ENCODE measurements around the gene SRD5A3. TPM values are rescaled to one million over a fixed set of nuclear protein-coding genes. Genes with fewer than 3 reads are reported as not detected.

Gene SRD5A3
- polyA plus RNA-seq = 19.7 TPM

GRCh38 chr4:55345980-55346850 lies at the start of gene SRD5A3:
Gene SRD5A3 (plus strand): TSS chr4:55346242. CDS start chr4:55346337, 95 bp downstream.
- H3K36me3 Mint-ChIP-seq = peaks cover 2% of the 10 kb centered on the region
- peaks cover 11 to 17% (median 12%) of the 10 kb centered on the region in 3 donors for H3K4me1 Mint-ChIP-seq
- peak within 1 kb of the TSS; percentile 78 to 96 (median 91) for H3K4me3 Mint-ChIP-seq
- no peaks in the 10 kb centered on the region for H3K27me3 Mint-ChIP-seq
- H3K27ac Mint-ChIP-seq = peak within 1 kb of the TSS; percentile 34 to 90 (median 64)
- no peaks in the 10 kb centered on the region for H3K9me3 Mint-ChIP-seq

DNA sequence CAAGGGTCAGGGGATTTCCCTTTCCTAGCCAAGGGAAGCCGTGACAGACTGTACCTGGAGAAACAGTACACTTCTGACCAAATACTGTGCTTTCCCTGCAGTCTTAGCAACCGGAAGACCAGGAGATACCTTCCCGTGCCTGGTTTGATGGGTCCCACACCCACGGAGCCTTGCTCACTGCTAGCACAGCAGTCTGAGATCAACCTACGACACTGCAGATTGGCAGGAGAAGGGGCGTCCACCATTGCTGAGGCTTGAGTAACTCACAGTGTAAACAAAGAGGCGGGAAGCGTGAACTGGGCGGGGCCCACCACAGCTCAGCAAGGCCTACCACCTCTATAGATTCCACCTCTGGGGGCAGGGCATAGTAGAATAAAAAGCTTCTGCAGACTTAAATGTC lies 48.7 kb upstream of the SRD5A3 start:
- H3K9me3 Mint-ChIP-seq = peaks cover 0 to 1% (median 0%) of the 10 kb centered on the region in 3 donors
- H3K4me1 Mint-ChIP-seq = peaks cover 0 to 1% (median 0%) of the 10 kb centered on the region in 3 donors
- H3K4me3 Mint-ChIP-seq = no peak overlapping the region
- H3K36me3 Mint-ChIP-seq = peaks cover 2% of the 10 kb centered on the region
- H3K27me3 Mint-ChIP-seq = peaks cover 6% of the 10 kb centered on the region
- H3K27ac Mint-ChIP-seq = no peak overlapping the region

DNA sequence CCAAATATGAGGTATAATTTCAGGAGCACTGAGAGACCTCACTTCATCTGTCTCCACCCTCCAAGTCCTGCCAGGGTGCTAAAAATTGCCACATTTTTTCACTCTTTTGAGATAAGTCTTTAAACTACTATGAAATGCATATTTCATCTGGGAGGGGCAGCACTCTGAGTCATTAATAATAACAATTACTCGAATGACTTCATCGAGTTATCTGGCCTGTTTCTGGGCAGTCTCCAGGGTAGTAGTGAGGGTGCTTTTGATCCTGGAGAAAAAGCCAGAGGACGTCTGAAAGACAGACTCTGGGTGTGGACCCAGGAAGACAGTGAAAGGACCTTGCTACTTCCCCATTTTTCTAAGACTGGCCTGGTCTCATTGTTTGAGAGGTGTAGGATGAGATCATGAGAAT lies 42.3 kb upstream of the SRD5A3 start:
- Mint-ChIP-seq H3K4me1 (no peaks in the 10 kb centered on the region), H3K27ac (no peak overlapping the region), H3K9me3 (peaks cover 0 to 1% (median 0%) of the 10 kb centered on the region in 3 donors), H3K4me3 (no peak overlapping the region), H3K36me3 (peaks cover 2% of the 10 kb centered on the region), H3K27me3 (peaks cover 3% of the 10 kb centered on the region)

- H3K27me3 Mint-ChIP-seq = peaks cover 3% of the 10 kb centered on the region
- H3K9me3 Mint-ChIP-seq = peaks cover 0 to 1% (median 0%) of the 10 kb centered on the region in 3 donors
- H3K4me1 Mint-ChIP-seq = no peaks in the 10 kb centered on the region
- H3K36me3 Mint-ChIP-seq = peaks cover 2% of the 10 kb centered on the region
- H3K4me3 Mint-ChIP-seq = no peak overlapping the region
- H3K27ac Mint-ChIP-seq = no peak overlapping the region
These were observed 41.7 kb upstream of the SRD5A3 start for GRCh38 chr4:55304303-55304702.

DNA sequence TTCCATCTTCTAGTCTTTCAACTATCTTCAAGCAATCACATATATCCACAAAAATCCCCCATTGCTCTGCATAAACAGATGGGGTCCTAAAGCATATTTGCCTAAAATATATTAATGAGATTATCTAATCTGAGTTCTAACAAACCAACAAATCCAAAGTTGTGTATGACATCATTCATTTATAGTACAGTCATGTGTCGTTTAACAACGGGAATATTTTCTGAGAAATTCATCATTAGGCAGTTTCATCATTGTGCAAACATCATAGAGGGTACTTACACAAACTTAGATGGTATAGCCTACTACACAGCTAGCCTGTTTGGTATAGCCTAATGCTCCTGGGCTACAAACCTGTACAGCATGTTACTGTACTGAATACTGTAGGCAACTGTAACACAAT lies 38.0 kb upstream of the SRD5A3 start:
- Mint-ChIP-seq H3K4me1 (no peaks in the 10 kb centered on the region), H3K36me3 (no peaks in the 10 kb centered on the region), H3K9me3 (peaks cover 0 to 1% (median 0%) of the 10 kb centered on the region in 3 donors), H3K4me3 (no peak overlapping the region), H3K27ac (no peak overlapping the region), H3K27me3 (peaks cover 3% of the 10 kb centered on the region)

DNA sequence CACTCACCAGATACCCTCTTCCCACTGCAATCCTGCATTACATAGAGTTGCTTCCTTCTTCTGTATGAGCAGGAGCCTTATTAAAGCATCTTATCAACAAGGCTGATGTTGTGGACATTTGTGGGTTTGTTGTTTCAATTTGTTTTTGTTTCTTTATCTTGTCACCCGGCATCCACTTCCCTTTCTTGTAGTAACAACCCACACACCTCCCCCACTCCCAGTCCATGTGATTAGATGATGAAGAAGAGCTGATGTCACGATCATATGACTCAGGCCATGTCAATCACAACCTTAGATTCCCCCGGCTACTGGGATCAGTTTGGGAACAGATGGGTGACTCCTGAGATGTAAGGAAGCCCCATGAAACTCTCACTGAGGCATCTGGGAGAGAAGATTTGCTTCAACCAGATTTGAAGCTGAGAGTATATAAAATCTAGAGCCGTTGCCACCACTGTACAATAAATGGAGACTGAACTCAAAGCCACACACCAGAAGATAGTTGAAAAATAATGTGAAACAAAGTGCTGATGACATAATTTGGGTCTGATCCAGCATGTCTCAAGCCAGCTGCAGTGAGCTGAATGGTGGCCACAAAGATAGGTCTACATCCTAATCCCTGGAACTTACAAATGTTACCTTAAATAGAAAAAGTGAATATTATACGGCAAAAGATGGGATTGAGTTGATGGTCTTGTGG lies 34.1 kb upstream of the SRD5A3 start:
- H3K27ac Mint-ChIP-seq = no peak overlapping the region
- H3K9me3 Mint-ChIP-seq = peaks cover 0 to 8% (median 0%) of the 10 kb centered on the region in 3 donors
- no peaks in the 10 kb centered on the region for H3K36me3 Mint-ChIP-seq
- H3K27me3 Mint-ChIP-seq = peaks cover 3% of the 10 kb centered on the region
- H3K4me3 Mint-ChIP-seq = no peak overlapping the region
- no peaks in the 10 kb centered on the region for H3K4me1 Mint-ChIP-seq

- peak overlapping the region in 1 of 3 donors; percentile 9 for H3K27ac Mint-ChIP-seq
- peaks cover under 1% of the 10 kb centered on the region for H3K27me3 Mint-ChIP-seq
- peaks cover 0 to 11% (median 0%) of the 10 kb centered on the region in 3 donors for H3K9me3 Mint-ChIP-seq
- H3K36me3 Mint-ChIP-seq = no peaks in the 10 kb centered on the region
- H3K4me1 Mint-ChIP-seq = no peaks in the 10 kb centered on the region
- no peak overlapping the region for H3K4me3 Mint-ChIP-seq
These were observed 33.4 kb upstream of the SRD5A3 start for GRCh38 chr4:55312489-55313101.

DNA sequence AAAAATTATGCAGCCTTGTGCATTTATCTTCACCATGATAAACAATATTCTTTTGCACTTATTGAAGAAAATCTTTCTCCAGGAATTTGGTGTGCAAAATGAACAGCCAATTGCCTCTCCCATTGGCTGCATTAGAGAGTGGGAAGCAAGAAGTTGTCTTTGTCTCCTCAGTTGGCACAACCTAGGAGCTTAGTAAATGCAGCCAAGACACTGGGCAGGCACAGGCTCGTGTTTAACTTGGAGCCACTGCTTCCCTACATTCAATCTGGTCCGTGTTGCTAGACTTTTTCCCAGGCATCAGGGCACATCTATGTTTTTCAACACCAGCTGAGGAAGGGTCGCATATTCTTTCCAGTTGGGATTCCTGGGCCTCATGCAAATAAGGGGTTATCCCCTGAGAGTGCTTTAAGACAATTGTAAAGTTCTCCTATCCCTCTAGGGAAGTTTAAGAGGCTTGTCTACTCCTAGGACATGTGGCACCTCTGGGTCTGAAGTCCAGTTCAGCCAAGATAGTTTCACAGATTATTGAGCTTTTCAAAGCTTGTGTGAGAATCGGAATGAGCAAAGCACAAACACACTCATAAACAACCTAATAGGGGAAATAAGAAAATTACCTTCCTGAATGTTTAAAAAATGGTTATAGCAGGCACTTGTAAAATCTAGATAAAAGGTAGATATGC lies 31.8 kb upstream of the SRD5A3 start:
- Mint-ChIP-seq H3K4me1 (peaks cover 0 to 5% (median 0%) of the 10 kb centered on the region in 3 donors), H3K27ac (no peak overlapping the region), H3K36me3 (no peaks in the 10 kb centered on the region), H3K9me3 (peaks cover 0 to 11% (median 0%) of the 10 kb centered on the region in 3 donors), H3K27me3 (no peaks in the 10 kb centered on the region), H3K4me3 (no peak overlapping the region)

DNA sequence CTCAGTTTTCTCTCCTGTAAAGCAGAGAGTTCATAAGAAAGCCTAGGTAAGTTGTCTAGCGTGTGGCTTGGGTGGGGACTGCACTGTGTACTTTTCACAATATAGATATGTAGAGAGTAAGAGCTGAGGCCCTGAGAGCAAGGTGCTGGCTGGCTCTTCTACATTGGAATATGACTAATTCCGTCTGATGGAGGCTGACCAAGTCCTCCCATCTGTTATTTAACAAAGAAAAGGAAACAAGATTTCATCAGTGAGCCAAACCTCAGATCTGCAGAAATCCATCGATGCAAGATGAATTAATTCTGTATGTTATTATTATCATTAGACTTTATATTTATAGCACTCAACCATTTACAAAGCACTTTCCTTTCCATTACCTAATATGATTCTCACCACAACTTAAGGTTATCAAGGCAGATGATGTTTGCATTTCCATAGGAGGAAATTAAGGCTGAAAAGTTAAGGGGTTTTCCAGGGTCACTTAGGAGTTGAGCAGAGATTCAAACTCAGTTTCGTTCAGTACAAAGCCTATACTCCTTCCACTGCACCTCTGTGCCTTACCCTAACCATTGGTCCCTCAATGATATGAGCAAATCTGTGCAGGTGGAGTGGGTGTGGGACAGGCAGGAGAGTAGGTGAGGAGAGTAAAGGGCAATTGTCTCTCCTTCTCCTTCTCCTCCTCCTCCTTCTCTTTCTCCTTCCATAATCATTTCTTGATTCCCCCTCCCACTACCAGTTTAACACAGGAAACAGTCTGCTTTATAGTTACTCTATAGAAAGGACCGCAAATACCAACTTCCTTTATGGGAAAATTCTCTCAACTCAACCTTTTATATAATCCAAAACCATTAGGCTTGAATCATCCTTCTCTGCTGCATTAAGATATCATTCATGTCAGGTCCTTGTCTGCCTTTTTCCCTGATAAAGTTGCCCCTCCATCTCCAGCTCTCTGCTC lies 27.6 kb upstream of the SRD5A3 start:
- Mint-ChIP-seq H3K36me3 (no peaks in the 10 kb centered on the region), H3K4me1 (peaks cover 0 to 5% (median 0%) of the 10 kb centered on the region in 3 donors), H3K4me3 (no peak overlapping the region), H3K27ac (no peak overlapping the region), H3K9me3 (peaks cover 0 to 6% (median 0%) of the 10 kb centered on the region in 3 donors), H3K27me3 (no peaks in the 10 kb centered on the region)

GRCh38 chr4:55321707-55322264 lies 24.3 kb upstream of the SRD5A3 start:
- Mint-ChIP-seq H3K4me3 (no peak overlapping the region), H3K27ac (no peak overlapping the region), H3K36me3 (no peaks in the 10 kb centered on the region), H3K4me1 (peaks cover 0 to 5% (median 0%) of the 10 kb centered on the region in 3 donors), H3K9me3 (peaks cover 0 to 3% (median 0%) of the 10 kb centered on the region in 3 donors), H3K27me3 (peaks cover 1% of the 10 kb centered on the region)

DNA sequence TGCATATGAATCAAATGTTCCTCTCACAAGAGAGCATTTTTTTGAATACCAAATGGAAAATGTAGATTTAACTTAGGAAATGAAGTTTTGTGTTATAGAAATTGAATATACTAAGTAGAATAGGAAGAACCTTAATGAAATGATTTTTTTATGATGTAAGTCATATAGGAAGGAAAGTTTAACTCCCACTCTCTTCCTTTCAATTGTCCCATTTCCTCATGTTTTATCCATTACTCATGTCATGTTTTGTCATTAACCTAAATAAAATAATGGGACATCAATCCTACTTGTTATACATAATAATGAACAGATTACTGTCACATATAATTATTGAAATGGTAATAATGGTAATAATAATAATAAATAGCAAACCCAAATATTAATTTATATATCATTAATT lies 22.7 kb upstream of the SRD5A3 start:
- H3K4me1 Mint-ChIP-seq = peaks cover 0 to 4% (median 0%) of the 10 kb centered on the region in 3 donors
- H3K9me3 Mint-ChIP-seq = no peaks in the 10 kb centered on the region
- no peak overlapping the region for H3K27ac Mint-ChIP-seq
- H3K27me3 Mint-ChIP-seq = peaks cover 4% of the 10 kb centered on the region
- H3K36me3 Mint-ChIP-seq = no peaks in the 10 kb centered on the region
- no peak overlapping the region for H3K4me3 Mint-ChIP-seq

GRCh38 chr4:55326629-55327028 lies 19.4 kb upstream of the SRD5A3 start:
- peaks cover 4% of the 10 kb centered on the region for H3K36me3 Mint-ChIP-seq
- peaks cover 2 to 9% (median 2%) of the 10 kb centered on the region in 3 donors for H3K9me3 Mint-ChIP-seq
- H3K4me3 Mint-ChIP-seq = no peak overlapping the region
- H3K4me1 Mint-ChIP-seq = no peaks in the 10 kb centered on the region
- H3K27ac Mint-ChIP-seq = no peak overlapping the region
- peaks cover 6% of the 10 kb centered on the region for H3K27me3 Mint-ChIP-seq

GRCh38 chr4:55329012-55329411 lies 17.0 kb upstream of the SRD5A3 start:
- H3K4me3 Mint-ChIP-seq = no peak overlapping the region
- H3K36me3 Mint-ChIP-seq = peaks cover 4% of the 10 kb centered on the region
- H3K9me3 Mint-ChIP-seq = peaks cover 2 to 9% (median 4%) of the 10 kb centered on the region in 3 donors
- H3K27me3 Mint-ChIP-seq = peaks cover 11% of the 10 kb centered on the region
- H3K4me1 Mint-ChIP-seq = no peaks in the 10 kb centered on the region
- no peak overlapping the region for H3K27ac Mint-ChIP-seq

Data from IgD-negative memory B cell (primary cell).